NCI-H748 treated with DMSO at 0.1 percent for 48 hours (cell line): ENCODE data around the gene SLC8A2.
"Not testable (repeated sequence)": the region's sequence is repeated elsewhere in the genome, so short reads cannot be mapped to it uniquely, and the experiment has no call there.

ENCODE experiments used
- DNase-seq: peaks from one replicate; lab custom pipeline; 2025; lab: John Stamatoyannopoulos, UW

The SLC8A2 gene

DNA sequence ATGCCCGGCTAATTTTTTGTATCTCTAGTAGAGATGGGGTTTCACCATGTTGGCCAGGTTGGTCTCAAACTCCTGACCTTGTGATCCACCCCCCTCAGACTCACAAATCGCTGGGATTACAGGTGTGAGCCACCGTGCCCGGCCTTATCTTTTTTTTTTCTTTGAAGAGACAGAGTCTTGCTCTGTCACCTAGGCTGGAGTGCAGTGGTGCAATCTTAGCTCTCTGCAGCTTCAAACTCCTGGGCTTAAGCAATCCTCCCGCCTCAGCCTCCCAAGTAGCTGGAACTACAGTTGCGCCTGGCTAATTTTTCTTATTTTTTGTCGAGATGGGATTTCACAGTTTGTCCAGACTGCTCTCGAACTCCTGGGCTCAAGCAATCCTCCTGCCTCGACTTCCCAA is 60.0 kb downstream of the SLC8A2 start:
- DNase-seq, result not testable (repeated sequence)

DNA sequence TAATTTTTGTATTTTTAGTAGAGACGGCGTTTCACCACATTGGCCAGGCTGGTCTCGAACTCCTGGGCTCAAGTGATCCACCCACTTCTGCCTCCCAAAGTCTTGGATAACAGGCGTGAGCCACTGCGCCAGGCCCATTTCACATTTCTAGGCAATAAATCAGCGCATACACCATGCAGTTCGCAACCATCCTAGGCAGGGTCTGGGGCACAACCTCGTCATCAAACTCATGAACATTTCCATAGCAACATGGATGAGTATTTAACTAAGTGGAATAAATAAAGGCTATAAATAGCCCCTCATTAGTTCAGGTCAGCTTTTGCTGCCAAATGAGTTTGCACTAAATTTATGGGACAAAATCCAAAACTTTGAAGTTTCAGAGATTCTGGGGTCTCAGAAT is 60.6 kb downstream of the SLC8A2 start:
- no peak for DNase-seq

DNA sequence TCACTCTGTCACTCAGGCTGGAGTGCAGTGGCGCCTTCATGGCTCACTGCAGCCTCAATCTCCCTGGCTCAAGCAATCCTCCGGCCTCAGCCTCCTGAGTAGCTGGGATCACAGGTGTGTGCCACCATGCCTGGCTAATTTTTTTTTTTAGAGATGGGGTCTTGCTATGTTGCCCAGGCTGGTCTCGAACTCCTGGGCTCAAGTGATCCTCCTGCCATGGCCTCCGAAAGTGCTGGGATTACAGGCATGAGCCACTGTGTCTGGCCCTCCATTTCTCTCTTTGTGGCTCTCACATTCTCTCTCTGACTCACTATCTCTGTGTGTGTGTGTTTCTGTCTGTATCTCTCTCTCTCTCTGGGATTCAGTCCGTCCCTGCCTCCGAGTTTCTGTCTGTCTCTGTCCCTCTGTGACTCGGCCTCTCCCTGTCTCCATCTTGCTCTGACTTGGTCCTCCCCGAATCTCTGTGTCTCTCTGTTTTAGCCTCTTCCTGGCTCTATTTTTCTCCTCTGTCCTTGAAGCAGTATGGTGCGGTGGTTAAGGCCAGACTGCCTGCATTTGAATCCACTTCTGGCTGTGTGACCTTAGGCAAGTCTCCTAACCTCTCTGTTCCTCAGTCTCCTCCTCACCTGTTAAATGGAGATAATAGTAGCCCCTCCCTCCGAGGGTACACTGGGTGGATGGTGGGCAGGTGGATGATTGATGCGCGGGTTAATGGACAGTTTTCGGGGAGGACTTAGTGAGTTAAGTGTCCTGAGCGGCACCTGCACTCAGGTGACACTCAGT is 63.3 kb downstream of the SLC8A2 start:
- no peak for DNase-seq

DNA sequence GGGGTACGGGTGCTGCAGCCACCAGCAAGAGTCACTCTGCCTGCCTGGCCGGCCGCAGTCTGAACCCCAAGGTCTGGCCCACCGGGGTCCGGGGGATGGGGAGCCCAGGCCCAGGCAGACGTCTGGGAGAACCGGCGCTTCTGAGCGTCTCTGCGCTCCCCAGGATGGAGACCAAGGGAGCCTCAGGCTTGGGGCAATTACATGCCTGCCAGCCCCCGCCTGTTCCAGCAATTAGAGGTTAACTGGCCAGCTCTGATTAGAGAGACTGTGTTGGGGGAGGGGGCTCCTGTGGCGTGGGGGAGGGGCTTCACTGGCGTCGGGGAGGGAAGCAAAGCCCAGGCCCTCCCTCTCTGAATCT is 64.3 kb downstream of the SLC8A2 start:
- no peak for DNase-seq

DNA sequence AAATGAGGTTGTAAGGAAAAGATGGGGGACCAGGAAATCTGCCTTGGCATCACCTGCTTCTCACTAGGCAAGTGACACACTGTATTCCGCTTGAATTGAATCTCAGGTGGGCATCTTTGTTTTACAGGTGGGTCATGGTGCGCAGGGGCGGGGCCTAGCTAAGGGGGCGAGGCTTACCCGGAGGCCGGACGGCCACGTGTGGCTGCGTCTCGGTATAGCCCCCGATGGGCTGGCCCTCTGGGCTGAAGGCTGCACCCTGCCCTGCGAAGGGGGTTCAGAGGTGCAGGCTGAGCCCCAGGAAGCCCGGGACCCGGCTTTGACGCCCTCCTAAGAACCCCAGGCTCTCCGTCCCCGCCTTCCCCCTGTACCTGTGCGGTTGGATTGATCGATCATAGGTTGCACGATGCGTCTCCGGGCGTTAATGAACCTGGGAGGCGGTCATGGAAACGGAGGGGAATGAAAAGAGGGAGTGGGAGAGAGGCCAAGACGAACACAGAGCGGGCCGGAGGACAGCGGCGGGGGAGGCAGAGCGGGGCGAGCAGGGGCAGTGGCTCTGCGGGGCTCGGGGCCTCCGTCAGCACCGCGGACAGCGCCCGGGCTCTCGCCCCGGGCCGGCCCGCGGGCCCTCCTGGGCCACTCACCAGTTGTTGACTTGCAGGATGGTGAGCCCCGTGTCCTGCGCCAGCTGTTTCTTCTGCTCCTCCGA is 64.8 kb downstream of the SLC8A2 start:
- DNase-seq, result peak; percentile 36

DNA sequence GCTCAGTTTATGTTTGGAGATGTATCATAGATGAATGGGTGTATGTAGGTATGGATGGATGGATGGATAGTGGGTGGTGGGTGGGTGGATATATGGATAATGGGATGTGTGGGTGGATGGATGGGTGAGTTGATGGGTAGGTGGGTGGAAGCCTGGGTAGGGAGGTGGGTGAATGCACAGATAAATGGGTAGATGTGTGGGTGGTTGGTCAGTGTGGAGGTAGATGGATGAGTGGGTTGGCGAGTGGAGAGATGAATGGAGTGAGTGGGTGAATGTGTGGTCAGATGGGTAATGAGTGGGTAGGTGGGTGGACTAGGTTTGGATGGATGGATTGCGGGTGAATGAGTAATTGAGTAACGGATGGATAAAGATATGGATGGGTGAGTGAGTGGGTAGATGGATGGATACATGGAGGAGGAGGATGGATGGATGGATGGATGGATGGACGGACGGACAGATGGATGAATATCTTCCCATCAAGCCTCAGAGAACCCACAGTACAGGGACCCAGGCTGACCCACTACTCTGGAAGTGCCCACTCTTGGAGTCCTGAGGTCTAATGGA is 65.8 kb downstream of the SLC8A2 start:
- DNase-seq, result no peak

DNA sequence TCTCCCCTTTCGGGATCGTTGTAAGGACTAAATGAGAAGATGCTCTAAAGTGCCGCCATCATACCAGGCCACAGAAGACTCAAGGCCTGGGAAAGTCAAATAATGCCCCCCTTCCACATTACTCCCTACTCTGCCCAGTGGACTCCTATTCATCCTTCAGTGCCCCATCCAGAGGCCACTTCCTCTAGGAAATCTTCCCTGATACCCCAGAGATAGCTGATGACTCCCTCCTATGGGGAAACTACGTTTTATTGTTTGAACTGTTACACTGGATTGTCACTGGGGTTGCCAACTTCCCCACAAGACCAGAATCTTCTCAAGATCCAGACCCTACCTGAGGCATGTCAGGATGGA is 66.5 kb downstream of the SLC8A2 start:
- DNase-seq, result no peak

DNA sequence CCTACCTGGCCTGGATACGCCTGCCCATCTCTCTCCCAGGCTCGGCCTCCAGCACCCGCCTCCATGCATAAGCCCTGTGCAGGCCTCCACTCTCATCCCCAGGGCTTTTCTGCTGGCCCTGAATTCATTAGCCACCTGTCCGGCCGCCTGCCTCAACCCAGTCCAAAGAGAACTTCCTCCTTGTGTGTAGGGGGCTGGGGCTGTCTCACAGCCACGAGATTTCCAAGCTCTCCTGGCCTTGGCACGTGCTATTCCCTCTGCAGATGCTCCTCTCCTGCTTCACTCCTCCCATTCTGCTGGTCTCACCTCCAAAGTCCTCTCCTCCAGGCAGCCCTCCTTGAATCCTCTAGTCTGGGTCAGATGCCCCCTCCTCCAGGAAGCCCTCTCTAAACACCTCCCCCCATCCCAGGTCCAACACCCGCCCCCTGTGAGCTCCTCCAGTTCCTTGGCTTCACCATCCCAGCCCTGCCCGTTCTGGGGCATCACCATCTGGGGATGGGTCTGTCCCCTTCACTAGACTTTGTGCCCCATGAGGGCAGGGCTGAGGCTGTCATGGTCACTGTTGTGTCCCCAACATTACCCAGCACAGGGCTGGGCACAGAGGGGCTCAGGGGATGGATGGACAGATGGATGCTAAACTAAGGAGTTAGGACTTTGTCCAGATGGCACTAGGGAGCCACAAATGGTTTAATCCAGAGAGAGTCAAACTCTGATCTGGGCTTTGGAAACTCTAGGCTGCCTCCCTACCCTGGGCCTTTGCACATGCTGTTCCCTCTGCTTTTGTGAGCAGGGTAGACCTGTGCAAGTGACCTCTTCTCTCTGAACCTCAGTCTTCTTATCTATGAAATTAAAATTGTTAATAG is 67.1 kb downstream of the SLC8A2 start:
- DNase-seq, result no peak

DNA sequence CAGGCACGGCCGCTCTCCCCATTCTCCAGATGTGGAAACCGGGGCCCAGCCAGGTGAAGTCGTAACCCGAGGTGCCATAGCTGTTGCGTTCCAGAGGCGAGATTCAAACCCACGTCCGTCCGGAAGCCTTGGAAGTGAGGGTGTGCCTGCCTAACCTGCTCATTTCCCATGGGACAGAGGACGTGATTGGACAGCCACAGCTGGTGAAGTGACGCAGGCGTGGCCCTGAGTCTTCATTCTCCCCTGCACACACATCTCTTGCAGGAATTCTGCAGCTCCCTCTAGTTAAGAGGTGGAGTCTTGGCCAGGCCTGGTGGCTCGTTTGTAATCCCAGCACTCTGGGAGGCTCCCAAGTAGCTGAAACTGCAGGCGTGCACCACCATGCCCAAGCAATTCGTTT is 69.2 kb downstream of the SLC8A2 start:
- no peak for DNase-seq

DNA sequence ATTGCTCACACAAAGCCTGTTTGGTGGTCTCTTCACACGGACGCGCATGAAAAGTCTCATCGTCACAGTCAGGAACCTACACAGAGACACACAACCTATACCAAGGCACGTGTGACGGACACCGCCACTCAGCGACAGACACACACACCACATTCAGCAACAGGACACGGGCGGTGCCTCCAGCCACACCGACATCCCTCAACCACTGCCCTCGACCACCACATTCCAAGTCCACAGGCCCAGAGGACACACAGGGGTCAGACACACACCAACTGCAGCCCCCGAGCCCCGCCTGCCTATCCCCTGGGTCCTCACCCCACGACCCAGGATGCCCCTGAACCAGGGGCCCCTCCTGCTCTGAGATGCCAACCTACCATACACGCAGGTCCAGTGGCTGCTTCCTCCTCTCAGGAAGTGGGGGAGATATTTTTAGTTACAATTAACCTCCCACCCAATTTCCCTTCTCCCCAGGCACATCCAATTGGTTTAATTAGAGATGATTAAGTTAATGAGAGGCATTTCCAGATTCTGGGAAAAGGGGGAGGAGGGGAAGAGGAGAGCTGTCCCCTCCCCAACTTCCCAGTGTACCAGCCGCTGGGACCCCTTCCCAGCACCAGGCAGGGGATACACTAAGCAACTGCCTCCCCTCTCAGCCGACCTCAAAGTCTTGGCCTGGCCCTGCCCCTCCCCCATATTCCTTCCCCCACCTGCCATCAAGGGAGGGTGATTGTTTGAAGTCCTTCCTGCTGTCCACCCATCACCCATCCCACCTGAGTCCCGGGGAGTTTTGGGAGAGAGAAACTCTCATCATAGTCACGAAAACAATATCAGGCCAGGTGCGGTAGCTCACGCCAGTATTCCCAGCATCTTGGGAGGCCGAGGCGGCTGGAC is 72.7 kb downstream of the SLC8A2 start:
- DNase-seq, result no peak

DNA sequence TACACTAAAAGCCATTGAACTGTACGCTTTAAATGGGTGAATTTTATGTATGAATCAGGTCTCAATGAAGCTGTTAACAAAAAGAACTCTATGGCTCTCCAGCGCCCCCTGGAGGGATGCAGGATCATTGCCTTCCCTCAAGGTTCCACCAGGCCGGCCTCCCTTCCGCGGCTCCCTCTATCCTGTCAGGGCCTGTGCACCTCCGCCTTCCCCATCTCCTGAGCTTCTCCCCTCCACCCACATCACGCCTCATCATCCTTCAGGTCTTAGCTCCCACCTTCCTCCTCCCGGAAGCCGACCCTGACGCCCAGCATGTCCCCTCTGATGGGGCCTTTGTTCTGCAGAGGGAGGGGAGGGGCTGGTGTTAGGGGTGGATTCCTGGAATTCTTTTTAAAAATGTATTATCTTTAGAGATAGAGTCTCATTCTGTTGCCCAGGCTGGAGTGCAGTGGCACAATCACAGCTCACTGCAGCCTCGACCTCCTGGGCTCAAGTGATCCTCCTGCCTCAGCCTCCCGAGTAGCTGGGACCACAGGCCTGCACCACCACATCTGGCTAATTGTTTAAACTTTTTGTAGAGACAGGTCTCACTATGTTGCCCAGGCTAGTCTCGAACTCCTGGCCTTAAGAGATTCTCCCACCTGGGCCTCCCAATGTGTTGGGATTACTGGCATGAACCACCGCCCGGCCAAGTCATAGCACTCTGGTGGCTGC is 80.0 kb downstream of the SLC8A2 start:
- DNase-seq, result peak; percentile 64

DNA sequence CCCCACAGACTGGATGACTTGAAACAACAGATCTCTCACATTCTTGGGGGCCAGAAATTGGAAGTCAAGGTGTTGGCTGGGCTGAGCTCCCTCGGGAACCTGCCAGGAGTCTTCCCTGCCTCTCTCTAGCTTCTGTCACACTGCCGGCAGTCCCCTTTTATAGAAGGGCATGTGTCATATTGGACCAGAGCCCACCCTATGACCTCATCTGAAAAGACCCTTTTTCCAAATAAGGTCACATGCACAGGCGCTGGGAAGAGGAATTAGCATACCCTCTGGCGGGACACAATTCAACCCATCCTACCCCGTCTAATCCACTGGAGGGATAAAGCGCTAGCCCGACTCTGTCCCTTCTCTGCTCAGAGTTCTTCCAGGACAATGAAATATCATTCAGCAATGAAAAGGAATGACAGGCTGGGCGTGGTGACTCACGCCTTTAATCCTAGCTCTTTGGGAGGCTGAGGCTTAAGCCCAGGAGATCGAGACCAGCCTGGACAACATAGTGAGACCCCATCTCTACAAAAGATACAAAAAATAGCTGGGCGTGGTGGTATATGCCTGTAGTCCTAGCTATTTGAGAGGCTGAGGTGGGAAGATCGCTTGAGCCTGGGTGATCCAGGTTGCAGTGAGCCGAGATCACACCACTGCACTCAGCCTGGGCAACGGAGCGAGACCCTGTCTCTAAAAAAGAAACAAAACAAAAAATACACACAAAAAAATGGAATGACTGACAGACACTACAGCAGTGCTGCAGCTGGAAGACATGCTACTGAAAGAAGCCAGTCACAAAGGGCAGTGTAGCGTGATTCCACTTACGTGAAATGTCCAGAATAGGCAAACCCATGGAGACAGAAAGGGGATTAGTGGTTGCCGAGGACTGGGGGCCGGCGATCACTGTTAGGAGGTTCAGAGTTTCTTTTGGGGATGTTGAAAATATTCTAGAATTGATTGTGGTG is 80.9 kb downstream of the SLC8A2 start:
- no peak for DNase-seq

DNA sequence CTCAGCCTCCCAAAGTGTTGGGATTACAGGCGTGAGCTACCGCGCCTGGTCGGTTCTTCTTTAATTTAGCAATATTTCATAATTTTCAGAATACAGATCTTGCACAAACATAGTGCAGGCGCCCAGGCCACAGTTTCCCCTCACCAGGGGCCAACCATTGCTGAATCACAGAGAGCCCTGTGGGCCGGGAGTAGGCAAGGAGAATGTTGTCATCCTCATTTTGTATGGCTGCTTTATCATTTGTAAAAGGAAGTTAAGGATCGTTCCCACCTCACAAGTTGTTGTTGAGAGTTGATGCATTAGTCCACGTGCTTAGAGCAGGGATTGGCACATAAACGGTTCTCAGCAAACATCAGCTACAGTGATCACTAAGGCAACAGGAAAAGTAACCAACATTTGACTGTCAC is 82.5 kb downstream of the SLC8A2 start:
- DNase-seq, result no peak

DNA sequence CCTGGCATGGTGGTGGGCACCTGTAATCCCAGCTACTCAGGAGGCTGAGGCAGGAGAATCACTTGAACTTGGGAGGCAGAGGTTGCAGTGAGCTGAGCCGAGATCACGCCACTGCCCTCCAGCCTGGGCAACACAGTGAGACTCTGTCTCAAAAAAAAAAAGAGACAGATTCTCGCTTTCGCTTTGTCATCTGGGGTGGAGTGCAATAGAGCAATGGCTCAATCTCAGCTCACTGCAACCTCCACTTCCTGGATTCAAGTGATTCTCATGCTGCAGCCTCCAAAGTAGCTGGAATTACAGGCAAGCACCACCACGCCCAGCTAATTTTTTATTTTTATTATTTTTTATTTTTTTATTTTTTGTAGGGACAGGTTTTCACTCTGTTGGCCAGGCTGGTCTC is 83.0 kb downstream of the SLC8A2 start:
- DNase-seq, result not testable (repeated sequence)

DNA sequence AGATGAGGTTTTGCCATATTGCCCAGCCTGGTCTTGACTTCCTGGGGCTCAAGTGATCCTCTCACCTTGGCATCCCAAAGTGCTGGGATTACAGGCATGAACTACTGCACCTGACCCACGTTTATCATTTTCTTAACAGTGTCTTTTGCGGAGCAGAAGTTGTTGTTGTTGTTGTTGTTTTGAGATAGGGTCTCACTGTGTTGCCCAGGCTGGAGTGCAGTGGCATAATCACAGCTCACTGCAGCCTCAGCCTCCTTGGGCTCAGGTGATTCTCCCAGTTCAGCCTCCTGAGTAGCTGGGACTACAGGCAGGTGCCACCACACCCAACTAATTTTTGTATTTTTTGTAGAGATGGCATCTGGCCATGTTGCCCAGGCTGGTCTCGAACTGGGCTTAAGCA is 84.1 kb downstream of the SLC8A2 start:
- DNase-seq, result not testable (repeated sequence)

DNA sequence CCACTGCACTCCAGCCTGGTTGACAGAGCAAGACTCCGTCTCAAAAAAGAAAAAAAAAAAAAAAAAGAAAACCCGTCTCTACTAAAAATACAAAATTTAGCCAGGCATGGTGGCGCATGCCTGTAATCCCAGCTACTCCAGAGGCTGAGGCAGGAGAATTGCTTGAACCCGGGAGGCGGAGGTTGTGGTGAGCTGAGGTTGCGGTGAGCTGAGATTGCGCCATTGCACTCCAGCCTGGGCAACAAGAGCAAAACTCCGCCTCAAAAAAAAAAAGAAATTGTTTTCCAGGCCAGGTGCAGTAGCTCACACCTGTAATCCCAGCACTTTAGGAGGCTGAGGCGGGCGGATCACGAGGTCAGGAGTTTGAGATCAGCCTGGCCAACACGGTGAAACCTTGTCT is 85.1 kb downstream of the SLC8A2 start:
- DNase-seq, result not testable (repeated sequence)

DNA sequence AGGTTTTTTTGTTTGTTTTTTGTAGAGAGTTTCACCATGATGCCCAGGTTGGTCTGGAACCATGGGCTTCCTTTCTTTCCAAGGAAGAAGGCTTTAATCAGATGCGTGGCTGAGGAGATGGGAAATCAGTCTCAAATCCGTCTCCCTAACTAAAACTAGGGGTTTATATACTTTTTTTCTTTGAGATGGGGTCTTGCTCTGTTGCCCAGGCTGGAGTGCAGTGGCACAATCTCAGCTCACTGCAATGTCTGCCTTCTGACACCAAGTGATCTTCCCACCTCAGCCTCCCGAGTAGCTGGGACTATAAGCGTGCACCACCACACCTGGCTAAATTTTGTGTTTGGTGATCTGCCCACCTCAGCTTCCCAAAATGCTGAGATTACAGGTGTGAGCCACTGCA is 87.2 kb downstream of the SLC8A2 start:
- not testable (repeated sequence) for DNase-seq

DNA sequence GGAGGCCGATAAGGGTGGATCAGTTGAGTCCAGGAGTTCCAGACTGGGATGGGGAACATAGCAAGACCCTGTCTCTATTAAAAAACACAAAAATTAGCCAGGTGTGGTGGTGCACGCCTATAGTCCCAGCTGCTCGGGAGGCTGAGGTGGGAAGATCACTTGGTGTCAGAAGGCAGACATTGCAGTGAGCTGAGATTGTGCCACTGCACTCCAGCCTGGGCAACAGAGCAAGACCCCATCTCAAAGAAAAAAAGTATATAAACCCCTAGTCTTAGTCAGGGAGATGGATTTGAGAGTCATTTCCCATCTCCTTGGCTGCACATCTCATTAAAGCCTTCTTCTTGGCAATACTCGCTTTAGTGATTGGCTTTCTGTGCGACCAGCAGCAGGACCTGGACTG is 87.8 kb downstream of the SLC8A2 start:
- DNase-seq, result not testable (repeated sequence)

DNA sequence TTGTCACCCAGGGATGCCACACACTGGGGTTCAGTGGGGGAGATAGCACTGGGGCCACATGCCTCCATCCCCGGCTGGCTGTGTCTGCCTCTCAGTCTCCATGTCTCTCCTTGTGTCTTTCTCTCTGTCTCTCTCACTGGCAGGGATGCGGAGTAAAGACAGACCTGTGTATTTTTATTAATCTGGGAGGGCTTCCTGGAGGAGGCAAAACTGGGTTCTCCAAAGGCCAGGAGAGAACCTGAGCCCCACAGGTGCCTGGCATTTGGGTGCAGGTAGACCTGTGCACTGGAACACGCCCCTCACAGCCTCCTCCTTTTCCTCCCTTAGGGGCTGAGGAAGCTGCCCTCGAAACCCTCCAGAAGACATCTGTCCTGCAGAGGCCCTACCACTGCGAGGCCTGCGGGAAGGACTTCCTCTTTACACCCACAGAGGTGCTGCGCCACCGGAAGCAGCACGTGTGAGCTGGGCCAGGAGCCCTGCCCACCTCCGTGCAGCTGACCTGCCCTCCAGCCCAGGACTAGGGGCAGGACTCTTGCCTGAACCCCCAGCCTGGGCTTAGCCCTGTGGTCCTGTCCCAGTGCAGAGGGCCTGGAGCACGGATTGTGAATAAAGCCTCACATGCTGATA is 89.9 kb downstream of the SLC8A2 start:
- DNase-seq, result no peak
